Adrenal gland (tissue), 12 donors: Measurements from ENCODE around the gene ASTN2. TPM values are rescaled to one million over a fixed set of nuclear protein-coding genes. Genes with fewer than 3 reads are reported as not detected.

Source experiments
- DNase-seq, 7 donors: peaks; one replicate each; pipeline ENCODE4 v3.0.0-alpha.2; 2019 to 2020
- H3K27ac ChIP-seq, 5 donors: fragments of 200-600 bp; sonication (generic) in 4 of 5; 1 replicate in 3 of 5; 2 replicates in 2 of 5; pipeline versions ENCODE4 v1.5.1 to v1.8.0; 2016 to 2020; ENCODE audit warnings: mild to moderate bottlenecking in 1 of 5
- H3K27me3 ChIP-seq: fragments of 200-600 bp; 2 replicates; pipeline ENCODE4 v1.8.0; 2021
- H3K36me3 ChIP-seq, 2 donors: fragments of 200-600 bp; replicated peaks in 1 of 2; 1 replicate in 1 of 2; 2 replicates in 1 of 2; pipeline versions ENCODE4 v1.5.1 to v1.8.0; 2018 to 2022
- H3K4me1 ChIP-seq, 2 donors: fragments of 200-600 bp; replicated peaks in 1 of 2; 1 replicate in 1 of 2; 2 replicates in 1 of 2; pipeline versions ENCODE4 v1.5.1 to v1.8.0; 2018 to 2021
- H3K4me3 ChIP-seq, 4 donors: fragments of 200-600 bp; sonication (generic) in 3 of 4; one replicate each; pipeline ENCODE4 v1.5.1; 2016 to 2018
- H3K9me3 ChIP-seq, 3 donors: fragments of 200-600 bp; sonication (generic) in 1 of 3; replicated peaks in 1 of 3; 1 replicate in 2 of 3; 2 replicates in 1 of 3; pipeline versions ENCODE4 v1.5.1 to v1.8.0; 2016 to 2021
- POLR2A ChIP-seq, 2 donors: fragments of 450-650 bp; IDR thresholded peaks; one replicate each; pipeline ENCODE4 v1.6.1; 2017; ENCODE audit warnings: antibody characterized with exemption in 2 of 2, mild to moderate bottlenecking in 2 of 2, moderate library complexity in 1 of 2
- WGBS, 4 donors: extraction: QIAGEN DNeasy Blood & Tissue Kit in 2 of 4; methylation state at CpG; one replicate each; pipeline versions ENCODE4 v1.1.5 to v1.1.7; 2013 to 2017; 5-methylcytosine and 5-hydroxymethylcytosine counted together
- intact Hi-C, 2 donors: fragments of 100-400 bp; cut with DNase I; formaldehyde crosslinking; loops; one replicate each; pipeline versions ENCODE4 v1.14.1 to v1.15.0; 2022 to 2023
- polyA plus RNA-seq, 3 donors: library from polyadenylated mRNA; stranded (reverse); fragments of 200-250 nt in 2 of 3; fragments of 350-450 nt in 1 of 3; fragmentation: Illumina TruSeq in 1 of 3; extraction: RNeasy Lipid Tissue Mini Kit (QIAGEN cat#74804) in 1 of 3; gene quantifications; one replicate each; pipeline ENCODE4 v1.2.3, GENCODE V29; 2013 to 2014
- total RNA-seq, 9 donors: library from RNA; depleted of rRNA in 4 of 9; stranded (reverse); fragments of >200 nt in 4 of 9; fragments of 120-200 nt in 1 of 9; fragmentation: NEBNext Ultra II Directional in 1 of 9; extraction: Animal tissue kit (Norgen Biotek cat#: 25700) in 1 of 9; gene quantifications; one replicate each; pipeline versions ENCODE4 v1.1.0 to v1.2.4, GENCODE V29; 2013 to 2023
- TF ChIP-seq, protein P1 (sequence below), 6 experiments: fragments of 450-650 bp in 4 of 6; fragments of 200-600 bp in 2 of 6; sonication (generic) in 1 of 6; IDR thresholded peaks; 1 replicate in 5 of 6; 2 replicates in 1 of 6; pipeline versions ENCODE4 v1.5.1 to v1.8.0; 2016 to 2021; ENCODE audit warnings: antibody characterized with exemption in 6 of 6, mild to moderate bottlenecking in 2 of 6, moderate library complexity in 1 of 6
- donor health status: healthy with polysubstance abuse.
- donor health status: Bipolar disorder and iron deficiency.
- donor health status: DM: yes; HTN: yes; CAD: no.
- donor health status: DM: no; HTN: no; CAD: no.
- donor health status: DM: no; HTN: no; CAD: no.
- donor health status: DM: yes; HTN: yes; CAD: no.

Gene ASTN2
- total and polyA plus RNA-seq, 12 donors: 2.5 to 15.6 (median 6.8) TPM

DNA sequence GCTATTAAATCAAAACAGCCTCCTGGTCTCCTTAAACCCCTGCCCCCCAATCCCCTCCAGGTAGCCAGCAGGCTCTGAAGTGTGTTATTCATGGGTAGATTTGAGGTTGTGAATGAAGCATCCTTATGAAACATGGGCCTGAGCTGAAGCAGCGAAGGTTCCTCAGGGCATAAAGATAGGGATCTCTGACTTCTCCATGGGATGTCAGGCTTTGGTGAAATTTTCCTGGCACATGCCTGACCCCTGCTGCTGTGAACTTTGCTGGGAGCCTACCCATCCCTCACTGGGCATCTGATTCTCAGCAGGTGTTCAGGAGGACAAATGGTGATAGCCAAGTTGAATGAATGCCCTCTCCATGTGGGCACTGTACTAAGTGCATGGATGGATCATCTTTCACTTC, 250.3 kb downstream of the ASTN2 start:
- no peak for TF ChIP-seq POLR2A (IDR thresholded peaks at IDR 0.05)
- TF ChIP-seq, protein P1, sequence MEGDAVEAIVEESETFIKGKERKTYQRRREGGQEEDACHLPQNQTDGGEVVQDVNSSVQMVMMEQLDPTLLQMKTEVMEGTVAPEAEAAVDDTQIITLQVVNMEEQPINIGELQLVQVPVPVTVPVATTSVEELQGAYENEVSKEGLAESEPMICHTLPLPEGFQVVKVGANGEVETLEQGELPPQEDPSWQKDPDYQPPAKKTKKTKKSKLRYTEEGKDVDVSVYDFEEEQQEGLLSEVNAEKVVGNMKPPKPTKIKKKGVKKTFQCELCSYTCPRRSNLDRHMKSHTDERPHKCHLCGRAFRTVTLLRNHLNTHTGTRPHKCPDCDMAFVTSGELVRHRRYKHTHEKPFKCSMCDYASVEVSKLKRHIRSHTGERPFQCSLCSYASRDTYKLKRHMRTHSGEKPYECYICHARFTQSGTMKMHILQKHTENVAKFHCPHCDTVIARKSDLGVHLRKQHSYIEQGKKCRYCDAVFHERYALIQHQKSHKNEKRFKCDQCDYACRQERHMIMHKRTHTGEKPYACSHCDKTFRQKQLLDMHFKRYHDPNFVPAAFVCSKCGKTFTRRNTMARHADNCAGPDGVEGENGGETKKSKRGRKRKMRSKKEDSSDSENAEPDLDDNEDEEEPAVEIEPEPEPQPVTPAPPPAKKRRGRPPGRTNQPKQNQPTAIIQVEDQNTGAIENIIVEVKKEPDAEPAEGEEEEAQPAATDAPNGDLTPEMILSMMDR (IDR thresholded peaks at IDR 0.05): no peak
- intact Hi-C loops: no loop called here

DNA sequence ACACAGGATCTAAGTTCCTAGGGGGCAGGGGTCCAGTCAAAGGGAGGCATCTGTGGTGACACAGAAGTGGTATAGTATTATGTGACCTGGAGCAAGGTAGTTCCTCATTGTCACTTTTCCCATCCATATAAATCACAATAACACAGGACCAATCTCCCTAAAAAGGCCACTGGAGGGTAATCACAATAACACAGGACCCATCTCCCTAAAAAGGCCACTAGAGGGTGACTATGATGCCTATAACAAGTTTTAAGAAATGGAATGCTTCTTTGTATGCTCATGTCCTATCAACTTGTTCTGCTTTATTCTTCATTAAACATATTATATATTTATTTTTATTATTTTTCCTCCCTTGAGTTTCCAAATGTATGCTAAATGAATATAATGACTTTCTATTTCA, 254.6 kb downstream of the ASTN2 start:
- TF ChIP-seq POLR2A (IDR thresholded peaks at IDR 0.05): no peak
- TF ChIP-seq, protein P1 (IDR thresholded peaks at IDR 0.05): peak in 1 of 6 experiments; percentile 29
- no peaks in the 10 kb centered on the region for H3K36me3 ChIP-seq
- H3K4me1 ChIP-seq: no peaks in the 10 kb centered on the region
- no peak overlapping the region for H3K4me3 ChIP-seq
- no peaks in the 10 kb centered on the region for H3K27me3 ChIP-seq
- intact Hi-C loops: no loop called here
- DNase-seq: no peak
- no peak overlapping the region for H3K27ac ChIP-seq
- no peaks in the 10 kb centered on the region for H3K9me3 ChIP-seq

More for the DNA sequence above, 250.3 kb downstream of the ASTN2 start:
- H3K9me3 ChIP-seq: no peaks in the 10 kb centered on the region
- H3K4me1 ChIP-seq: no peaks in the 10 kb centered on the region
- no peak for DNase-seq
- H3K27ac ChIP-seq: no peak overlapping the region
- 82 to 91% (median 87%) methylated on average over 1 of the region's 1 CpG for WGBS, 4 donors
- no peaks in the 10 kb centered on the region for H3K36me3 ChIP-seq
- H3K4me3 ChIP-seq: no peak overlapping the region
- no peaks in the 10 kb centered on the region for H3K27me3 ChIP-seq

DNA sequence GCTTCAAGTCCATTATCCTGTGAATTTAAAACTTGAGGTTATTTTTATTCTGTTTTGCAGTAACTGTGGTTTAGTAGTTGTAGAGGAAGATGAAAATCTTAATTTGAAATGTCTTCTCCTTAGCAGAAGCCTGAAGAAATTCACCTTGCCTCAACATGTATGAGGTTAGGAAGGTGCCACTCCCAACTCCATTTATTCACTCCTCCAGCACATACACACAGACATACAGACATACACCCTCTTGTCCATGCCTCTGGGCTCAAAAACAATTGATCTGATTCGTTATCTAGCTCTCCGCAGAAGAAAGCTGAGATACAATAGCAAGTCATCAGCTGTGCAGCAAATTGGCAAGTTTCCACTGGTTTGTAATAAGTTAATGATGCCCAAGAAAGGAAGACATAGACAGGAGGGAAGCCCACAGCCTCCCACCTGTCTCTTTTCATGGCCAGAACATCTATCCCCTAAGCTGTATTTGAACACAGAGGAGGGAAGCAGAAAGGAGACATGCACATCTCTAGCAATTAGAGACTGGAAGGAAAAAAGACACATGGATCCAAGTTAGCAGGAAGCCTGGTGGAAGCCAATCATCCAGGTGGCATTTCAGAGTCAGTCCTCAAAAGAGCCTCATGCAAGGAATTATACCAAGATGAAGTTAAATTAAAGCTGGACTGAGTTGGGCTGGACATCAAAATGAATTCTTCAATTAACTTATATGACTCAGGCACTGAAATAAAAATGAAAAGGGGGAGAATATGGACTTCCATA, 257.9 kb downstream of the ASTN2 start:
- Histone ChIP-seq H3K27me3 (no peaks in the 10 kb centered on the region), H3K9me3 (no peaks in the 10 kb centered on the region), H3K4me3 (no peak overlapping the region), H3K36me3 (no peaks in the 10 kb centered on the region), H3K4me1 (no peaks in the 10 kb centered on the region), H3K27ac (no peak overlapping the region)
- WGBS, 4 donors: 66 to 83% (median 72%) methylated on average over 2 of the region's 2 CpGs
- DNase-seq: no peak
- intact Hi-C loops: no loop called here
- TF ChIP-seq POLR2A (IDR thresholded peaks at IDR 0.05): no peak
- TF ChIP-seq, protein P1 (IDR thresholded peaks at IDR 0.05): no peak

DNA sequence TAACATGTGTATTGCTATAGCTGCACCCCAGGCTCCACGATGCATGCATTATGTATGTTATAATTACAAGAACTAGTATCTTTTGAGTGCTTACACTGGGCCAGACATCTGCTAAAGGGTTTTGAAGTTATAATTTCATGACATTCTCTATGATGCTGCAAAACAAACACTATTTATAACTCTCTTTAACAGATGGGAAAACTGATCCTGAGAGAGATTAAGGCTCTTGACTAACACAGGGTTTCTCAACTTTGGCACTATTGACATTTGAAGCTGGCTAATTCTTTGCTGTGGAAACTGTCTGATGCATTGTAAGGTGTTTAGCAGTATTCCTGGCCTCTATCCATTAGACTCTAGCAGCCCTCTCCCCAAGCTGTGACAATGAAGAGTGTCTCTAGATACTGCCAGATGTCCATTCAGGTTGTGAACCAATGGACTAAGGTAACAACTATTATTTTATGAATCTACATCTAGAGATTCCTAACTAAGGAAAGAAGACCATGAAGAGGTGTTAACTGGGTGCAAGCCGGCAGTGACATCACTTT, 258.6 kb downstream of the ASTN2 start:
- WGBS, 4 donors: 52 to 68% (median 61%) methylated on average over 2 of the region's 2 CpGs
- H3K4me1 ChIP-seq: no peaks in the 10 kb centered on the region
- intact Hi-C loops: no loop called here
- H3K27ac ChIP-seq: no peak overlapping the region
- H3K4me3 ChIP-seq: no peak overlapping the region
- no peak for DNase-seq
- H3K36me3 ChIP-seq: no peaks in the 10 kb centered on the region
- no peaks in the 10 kb centered on the region for H3K27me3 ChIP-seq
- TF ChIP-seq POLR2A (IDR thresholded peaks at IDR 0.05): no peak
- TF ChIP-seq, protein P1 (IDR thresholded peaks at IDR 0.05): no peak
- H3K9me3 ChIP-seq: no peaks in the 10 kb centered on the region
